HG03095 (cell line): ENCODE results near the gene SYNJ2.

Experiments used
- ATAC-seq: cut with Tn5 transposase; IDR thresholded peaks from one replicate; pipeline ENCODE4 v1.9.1; 2021; ENCODE audit warnings: moderate library complexity; ENCODE audit not compliant: unreplicated experiment

SYNJ2 gene

GRCh38 chr6:158039178-158039557, 57.5 kb downstream of the SYNJ2 start:
- ATAC-seq = no peak

- no peak for ATAC-seq
Observed at GRCh38 chr6:158039571-158040050, 57.9 kb downstream of the SYNJ2 start.

GRCh38 chr6:158040051-158040803, 58.6 kb downstream of the SYNJ2 start:
- ATAC-seq = no peak

GRCh38 chr6:158040804-158041347, 59.2 kb downstream of the SYNJ2 start:
- ATAC-seq = no peak

GRCh38 chr6:158041370-158041769, 59.7 kb downstream of the SYNJ2 start:
- no peak for ATAC-seq

GRCh38 chr6:158041788-158042187, 60.1 kb downstream of the SYNJ2 start:
- ATAC-seq = no peak

- ATAC-seq = no peak
Observed at GRCh38 chr6:158042245-158042798, 60.7 kb downstream of the SYNJ2 start.

GRCh38 chr6:158043008-158043407, 61.3 kb downstream of the SYNJ2 start:
- no peak for ATAC-seq

GRCh38 chr6:158043586-158044524, 62.2 kb downstream of the SYNJ2 start:
- ATAC-seq = no peak

GRCh38 chr6:158044525-158044888, 62.8 kb downstream of the SYNJ2 start:
- no peak for ATAC-seq

GRCh38 chr6:158046201-158047126, 64.8 kb downstream of the SYNJ2 start:
- ATAC-seq = no peak

- ATAC-seq = no peak
Observed at GRCh38 chr6:158047127-158047518, 65.5 kb downstream of the SYNJ2 start.

- no peak for ATAC-seq
Observed at GRCh38 chr6:158047563-158048323, 66.1 kb downstream of the SYNJ2 start.

GRCh38 chr6:158048589-158048988, 66.9 kb downstream of the SYNJ2 start:
- no peak for ATAC-seq

- no peak for ATAC-seq
Observed at GRCh38 chr6:158049055-158050028, 67.7 kb downstream of the SYNJ2 start.

GRCh38 chr6:158050107-158050735, 68.6 kb downstream of the SYNJ2 start:
- ATAC-seq = no peak

- ATAC-seq = no peak
Observed at GRCh38 chr6:158050955-158051354, 69.3 kb downstream of the SYNJ2 start.

GRCh38 chr6:158051968-158052367, 70.3 kb downstream of the SYNJ2 start:
- no peak for ATAC-seq
